Activated naive CD4-positive, alpha-beta T cell treated with anti-CD3 and anti-CD28 coated beads for 36 hours (primary cell): ENCODE data around the gene EDARADD. TPM values are rescaled to one million over a fixed set of nuclear protein-coding genes. Genes with fewer than 3 reads are reported as not detected.

ENCODE experiments used
- CTCF ChIA-PET: fragments of 350-600 bp; sonication (Branson Sonifier 250); formaldehyde crosslinking; loops from one replicate; lab custom pipeline; 2021; ENCODE audit warnings: antibody characterized with exemption; lab: Charles Lee
- DNase-seq: peaks from one replicate; pipeline ENCODE4 v3.0.0-alpha.2; 2020
- H3K27ac Mint-ChIP-seq: one replicate; pipeline ENCODE4 v1.8.0; 2021; ENCODE audit warnings: mild to moderate bottlenecking, mixed read lengths
- H3K27me3 Mint-ChIP-seq: one replicate; pipeline ENCODE4 v1.8.0; 2021; ENCODE audit warnings: low read depth, mixed read lengths
- H3K36me3 Mint-ChIP-seq: one replicate; pipeline ENCODE4 v1.8.0; 2021; ENCODE audit warnings: low read depth, mixed read lengths
- H3K4me1 Mint-ChIP-seq: one replicate; pipeline ENCODE4 v1.8.0; 2021; ENCODE audit warnings: low read depth, mixed read lengths
- H3K4me3 Mint-ChIP-seq: one replicate; pipeline ENCODE4 v1.8.0; 2021; ENCODE audit warnings: mild to moderate bottlenecking, moderate library complexity, mixed read lengths
- H3K9me3 Mint-ChIP-seq: one replicate; pipeline ENCODE4 v1.8.0; 2021; ENCODE audit warnings: mixed read lengths
- intact Hi-C: fragments of 100-400 bp; cut with micrococcal nuclease; formaldehyde crosslinking; loops from one replicate; pipeline ENCODE4 v1.15.1; 2023
- total RNA-seq, 2 experiments: library from RNA; stranded (reverse); gene quantifications; one replicate each; pipeline ENCODE4 v1.2.3, GENCODE V29; 2021

The EDARADD gene
- total RNA-seq, 2 experiments from 2014 or later = 0.50 TPM; not detected in 1

DNA sequence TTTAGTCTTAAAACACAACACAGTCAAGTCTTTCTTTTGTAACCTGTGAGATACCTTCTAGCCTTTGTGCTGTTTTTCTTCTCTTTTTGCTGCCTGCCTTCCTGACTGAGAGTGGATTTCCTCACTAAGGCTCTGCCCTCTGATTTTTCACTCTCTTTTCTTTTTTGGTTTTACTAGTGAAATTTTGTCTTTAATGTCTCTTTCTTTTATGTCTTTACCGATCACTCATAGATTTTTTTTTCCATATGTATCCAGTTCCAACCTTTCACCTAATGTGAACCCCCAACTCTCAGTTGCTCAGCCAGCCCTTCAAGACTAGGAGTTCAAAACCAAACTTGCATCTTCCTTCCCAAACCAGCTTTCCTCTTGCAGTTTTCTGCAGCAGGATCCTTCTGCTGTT, 136.2 kb downstream of the EDARADD start:
- no peaks in the 10 kb centered on the region for H3K27me3 Mint-ChIP-seq
- peaks cover 47% of the 10 kb centered on the region for H3K4me1 Mint-ChIP-seq
- H3K27ac Mint-ChIP-seq = peak overlapping the region; percentile 48
- CTCF ChIA-PET = no interaction called here
- peaks cover 40% of the 10 kb centered on the region for H3K36me3 Mint-ChIP-seq
- intact Hi-C loops = loop anchor here (5.0 kb wide), 1 partner anchor 423 kb away; no protein-coding TSS in a partner anchor
- no peaks in the 10 kb centered on the region for H3K9me3 Mint-ChIP-seq
- no peak overlapping the region for H3K4me3 Mint-ChIP-seq
- no peak for DNase-seq

DNA sequence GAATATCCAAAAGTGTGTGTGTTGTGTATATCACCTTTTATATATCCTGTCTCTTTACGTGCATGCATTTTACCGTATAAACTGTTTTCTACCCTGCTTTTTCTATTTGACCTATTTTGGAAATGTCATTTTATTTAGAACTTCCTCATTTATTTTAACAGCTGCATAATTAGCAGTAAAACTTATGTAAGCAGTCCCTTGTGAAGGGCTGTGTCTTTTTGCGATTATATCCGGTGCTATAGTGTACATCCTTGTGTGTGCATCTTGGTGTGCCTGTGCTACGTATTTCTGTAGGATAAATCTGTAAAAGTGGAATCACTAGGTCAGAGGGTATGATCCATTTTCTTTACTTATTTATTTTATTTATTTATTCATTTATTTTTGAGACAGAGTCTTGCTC, 136.9 kb downstream of the EDARADD start:
- CTCF ChIA-PET = no interaction called here

DNA sequence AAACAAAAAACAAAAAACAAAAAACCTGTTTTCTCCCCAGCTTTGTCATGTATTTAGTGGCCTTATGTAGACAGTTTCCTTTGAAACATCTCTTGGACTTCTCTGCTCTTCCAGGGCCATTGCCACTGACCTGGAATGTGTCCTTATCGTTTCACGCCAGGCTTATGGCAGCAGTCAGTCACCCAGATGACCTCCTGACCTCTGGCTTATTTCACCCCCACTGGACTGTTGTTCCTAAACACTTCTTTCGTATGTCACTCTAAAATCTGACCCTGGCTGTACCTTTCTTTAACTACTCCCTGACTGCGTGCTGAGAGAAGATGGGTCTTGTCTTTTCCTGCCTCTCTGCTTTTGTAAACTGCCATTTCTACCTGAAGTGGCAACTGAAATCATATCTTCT, 138.8 kb downstream of the EDARADD start:
- Mint-ChIP-seq H3K4me1 (peaks cover 44% of the 10 kb centered on the region), H3K4me3 (no peak overlapping the region), H3K27ac (peak overlapping the region; percentile 86), H3K9me3 (no peaks in the 10 kb centered on the region), H3K27me3 (no peaks in the 10 kb centered on the region), H3K36me3 (peaks cover 28% of the 10 kb centered on the region)
- intact Hi-C loops = loop anchor here (5.0 kb wide), 1 partner anchor 426 kb away; no protein-coding TSS in a partner anchor
- DNase-seq = no peak
- CTCF ChIA-PET = no interaction called here

More for the DNA sequence above, 136.9 kb downstream of the EDARADD start:
- Mint-ChIP-seq H3K9me3 (no peaks in the 10 kb centered on the region), H3K27me3 (no peaks in the 10 kb centered on the region), H3K4me1 (peaks cover 50% of the 10 kb centered on the region), H3K4me3 (no peak overlapping the region), H3K27ac (no peak overlapping the region), H3K36me3 (peaks cover 39% of the 10 kb centered on the region)
- intact Hi-C loops = loop anchor here (5.0 kb wide), 1 partner anchor 424 kb away; no protein-coding TSS in a partner anchor
- no peak for DNase-seq

DNA sequence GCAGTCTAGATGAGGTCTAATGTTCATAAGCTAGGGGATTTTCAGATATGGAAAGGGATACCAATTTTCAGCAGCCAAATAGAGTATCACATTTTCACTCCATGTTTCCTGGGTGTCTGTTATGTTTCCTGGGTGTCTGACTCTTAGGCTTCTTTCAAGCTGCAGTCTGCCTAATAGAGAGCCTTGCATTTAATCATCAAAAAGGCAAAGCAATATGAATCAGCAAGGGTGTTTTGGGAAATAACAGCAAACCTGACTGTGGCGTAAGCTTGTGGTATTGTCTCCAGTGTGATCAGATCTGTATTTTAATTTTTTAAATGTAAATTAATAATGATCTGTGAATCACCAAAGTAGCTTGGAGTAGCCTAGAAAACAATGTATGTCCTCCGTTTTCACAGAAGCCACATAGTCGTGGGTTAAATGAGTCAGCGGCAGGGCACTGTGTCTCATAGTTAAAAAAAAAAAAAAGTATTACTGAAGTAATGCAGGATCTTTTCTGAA, 140.1 kb downstream of the EDARADD start:
- H3K27ac Mint-ChIP-seq = peak overlapping the region; percentile 86
- CTCF ChIA-PET = interaction anchor here (0.6 to 1.3 kb wide), 5 partner anchors 9 to 875 kb away, joined by 3 to 4 read pairs (median 3); no protein-coding TSS in a partner anchor
- peaks cover 41% of the 10 kb centered on the region for H3K4me1 Mint-ChIP-seq
- intact Hi-C loops = loop anchor here (1.0 to 5.0 kb wide), 2 partner anchors 10 to 427 kb away; no protein-coding TSS in a partner anchor
- no peaks in the 10 kb centered on the region for H3K9me3 Mint-ChIP-seq
- DNase-seq = peak; percentile 64
- no peak overlapping the region for H3K4me3 Mint-ChIP-seq
- peaks cover 30% of the 10 kb centered on the region for H3K36me3 Mint-ChIP-seq
- no peaks in the 10 kb centered on the region for H3K27me3 Mint-ChIP-seq

Other genes starting within 250 kb of the EDARADD start
- 1 to 10 TPM; 1.6 to 2.5 TPM for gene ERO1B, start 112.3 kb upstream of the EDARADD start, total RNA-seq
- 10 to 100 TPM; 78.6 to 89.4 TPM for gene LGALS8, start 129.7 kb downstream of the EDARADD start, total RNA-seq
- gene HEATR1, start 210.2 kb downstream of the EDARADD start, total RNA-seq = 10 to 100 TPM; 71.6 to 75.1 TPM